ENCODE results near the gene DZIP1L. TPM values are rescaled to one million over a fixed set of nuclear protein-coding genes. Genes with fewer than 3 reads are reported as not detected.
"Not testable (repeated sequence)": the region's sequence is repeated elsewhere in the genome, so short reads cannot be mapped to it uniquely, and the experiment has no call there.

DZIP1L gene
- polyA plus RNA-seq, 4 donors = 0.27 to 1.6 (median 0.75) TPM

GRCh38 chr3:138103466-138103865 lies 11.9 kb downstream of the DZIP1L start:
- no peaks in the 10 kb centered on the region for H3K27me3 ChIP-seq (ENCODE audit: control insufficient read depth in 3 of 3, insufficient read depth in 3 of 3, low read length in 3 of 3)
- FAIRE-seq = no peak

DNA sequence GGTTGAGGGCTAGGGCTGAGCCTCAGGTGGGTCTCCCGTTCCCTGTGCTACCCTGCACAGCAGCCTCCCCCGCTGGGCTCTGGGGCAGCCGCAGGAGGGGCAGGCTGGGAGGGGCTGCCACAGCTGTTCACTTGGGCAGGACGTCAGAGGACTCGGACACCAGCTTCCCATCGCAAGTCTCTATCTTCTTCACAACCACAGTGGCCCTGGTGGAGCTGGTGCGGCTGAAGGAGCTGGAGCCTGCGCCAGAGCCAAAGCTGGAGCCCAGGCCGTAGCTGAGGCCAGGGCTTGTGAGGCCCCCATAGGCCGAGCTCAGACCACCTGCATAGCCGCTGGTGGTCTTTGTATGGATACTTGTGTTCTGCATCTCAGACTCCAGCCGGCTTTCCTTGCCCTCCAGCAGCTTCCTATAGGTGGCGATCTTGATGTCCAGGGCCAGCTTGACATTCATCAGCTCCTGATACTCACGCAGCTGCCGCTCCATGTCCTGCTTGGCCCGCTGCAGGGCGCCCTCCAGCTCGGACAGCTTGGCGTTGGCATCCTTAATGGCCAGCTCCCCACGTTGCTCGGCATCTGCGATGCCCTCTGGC lies 14.0 kb downstream of the DZIP1L start:
- not testable (repeated sequence) for H3K4me3 ChIP-seq (ENCODE audit: low read depth in 1 of 3, low read length in 3 of 3); H3K27me3 ChIP-seq (ENCODE audit: control insufficient read depth in 3 of 3, insufficient read depth in 3 of 3, low read length in 3 of 3); FAIRE-seq; H3K4me1 ChIP-seq (ENCODE audit: control insufficient read depth in 3 of 3, insufficient read depth in 2 of 3, low read depth in 1 of 3, low read length in 2 of 3); H3K27ac ChIP-seq (ENCODE audit: low read depth in 1 of 3, low read length in 2 of 3); H3K9me3 ChIP-seq (ENCODE audit: control insufficient read depth in 2 of 2, insufficient read depth in 1 of 2, low read depth in 1 of 2, low read length in 1 of 2); H3K36me3 ChIP-seq (ENCODE audit: control insufficient read depth in 3 of 3, insufficient read depth in 2 of 3, low read depth in 1 of 3, low read length in 3 of 3); DNase-seq
- WGBS, 3 donors = 80 to 83% (median 83%) methylated on average over 22 of the region's 22 CpGs

More at GRCh38 chr3:138103466-138103865, 11.9 kb downstream of the DZIP1L start:
- Histone ChIP-seq H3K36me3 (ENCODE audit: control insufficient read depth in 3 of 3, insufficient read depth in 2 of 3, low read depth in 1 of 3, low read length in 3 of 3) (peaks cover 0 to 7% (median 0%) of the 10 kb centered on the region in 3 donors), H3K4me1 (ENCODE audit: control insufficient read depth in 3 of 3, insufficient read depth in 2 of 3, low read depth in 1 of 3, low read length in 2 of 3) (no peaks in the 10 kb centered on the region), H3K27ac (ENCODE audit: low read depth in 1 of 3, low read length in 2 of 3) (no peak overlapping the region), H3K4me3 (ENCODE audit: low read depth in 1 of 3, low read length in 3 of 3) (no peak overlapping the region), H3K9me3 (ENCODE audit: control insufficient read depth in 2 of 2, insufficient read depth in 1 of 2, low read depth in 1 of 2, low read length in 1 of 2) (no peaks in the 10 kb centered on the region)
- no peak for DNase-seq
- WGBS, 3 donors = 89 to 95% (median 93%) methylated on average over 19 of the region's 19 CpGs

DNA sequence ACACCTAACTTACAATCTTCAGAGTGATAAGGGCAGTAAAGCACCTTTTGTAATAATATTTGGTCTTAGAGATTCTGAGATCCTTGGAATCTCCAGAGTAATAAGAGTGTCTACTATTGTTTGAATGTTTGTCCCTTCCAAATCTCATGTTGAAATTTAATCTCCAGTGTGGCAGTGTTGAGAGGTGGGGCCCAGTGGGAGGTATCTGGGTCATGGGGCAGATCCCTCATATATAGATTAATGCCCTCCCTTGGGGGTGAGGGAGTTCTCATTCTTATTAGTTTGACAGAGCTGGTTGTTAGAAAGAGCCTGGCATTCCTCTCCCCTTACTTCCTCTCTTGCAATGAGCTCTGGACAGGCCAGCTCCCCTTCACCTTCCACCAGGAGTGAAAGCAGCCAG lies 16.0 kb downstream of the DZIP1L start:
- no peak overlapping the region for H3K27ac ChIP-seq (ENCODE audit: low read depth in 1 of 3, low read length in 2 of 3)
- H3K4me1 ChIP-seq (ENCODE audit: control insufficient read depth in 3 of 3, insufficient read depth in 2 of 3, low read depth in 1 of 3, low read length in 2 of 3) = no peaks in the 10 kb centered on the region
- no peaks in the 10 kb centered on the region for H3K9me3 ChIP-seq (ENCODE audit: control insufficient read depth in 2 of 2, insufficient read depth in 1 of 2, low read depth in 1 of 2, low read length in 1 of 2)
- DNase-seq (no peak), FAIRE-seq (no peak)
- peaks cover 0 to 4% (median 0%) of the 10 kb centered on the region in 3 donors for H3K27me3 ChIP-seq (ENCODE audit: control insufficient read depth in 3 of 3, insufficient read depth in 3 of 3, low read length in 3 of 3)
- H3K4me3 ChIP-seq (ENCODE audit: low read depth in 1 of 3, low read length in 3 of 3) = no peak overlapping the region
- peaks cover 0 to 11% (median 0%) of the 10 kb centered on the region in 3 donors for H3K36me3 ChIP-seq (ENCODE audit: control insufficient read depth in 3 of 3, insufficient read depth in 2 of 3, low read depth in 1 of 3, low read length in 3 of 3)

GRCh38 chr3:138097192-138098172 lies 17.9 kb downstream of the DZIP1L start:
- Histone ChIP-seq H3K36me3 (ENCODE audit: control insufficient read depth in 3 of 3, insufficient read depth in 2 of 3, low read depth in 1 of 3, low read length in 3 of 3) (peaks cover 0 to 8% (median 0%) of the 10 kb centered on the region in 3 donors), H3K9me3 (ENCODE audit: control insufficient read depth in 2 of 2, insufficient read depth in 1 of 2, low read depth in 1 of 2, low read length in 1 of 2) (no peaks in the 10 kb centered on the region), H3K27me3 (ENCODE audit: control insufficient read depth in 3 of 3, insufficient read depth in 3 of 3, low read length in 3 of 3) (peaks cover 0 to 4% (median 0%) of the 10 kb centered on the region in 3 donors), H3K4me1 (ENCODE audit: control insufficient read depth in 3 of 3, insufficient read depth in 2 of 3, low read depth in 1 of 3, low read length in 2 of 3) (no peaks in the 10 kb centered on the region), H3K27ac (ENCODE audit: low read depth in 1 of 3, low read length in 2 of 3) (no peak overlapping the region), H3K4me3 (ENCODE audit: low read depth in 1 of 3, low read length in 3 of 3) (no peak overlapping the region)
- FAIRE-seq = no peak
- DNase-seq = no peak
- WGBS, 3 donors = 72 to 81% (median 74%) methylated on average over 12 of the region's 12 CpGs

GRCh38 chr3:138093721-138094120 lies 21.7 kb downstream of the DZIP1L start:
- Histone ChIP-seq H3K36me3 (ENCODE audit: control insufficient read depth in 3 of 3, insufficient read depth in 2 of 3, low read depth in 1 of 3, low read length in 3 of 3) (peaks cover 0 to 4% (median 0%) of the 10 kb centered on the region in 3 donors), H3K4me3 (ENCODE audit: low read depth in 1 of 3, low read length in 3 of 3) (no peak overlapping the region), H3K9me3 (ENCODE audit: control insufficient read depth in 2 of 2, insufficient read depth in 1 of 2, low read depth in 1 of 2, low read length in 1 of 2) (no peaks in the 10 kb centered on the region), H3K4me1 (ENCODE audit: control insufficient read depth in 3 of 3, insufficient read depth in 2 of 3, low read depth in 1 of 3, low read length in 2 of 3) (no peaks in the 10 kb centered on the region), H3K27me3 (ENCODE audit: control insufficient read depth in 3 of 3, insufficient read depth in 3 of 3, low read length in 3 of 3) (peaks cover 0 to 4% (median 0%) of the 10 kb centered on the region in 3 donors), H3K27ac (ENCODE audit: low read depth in 1 of 3, low read length in 2 of 3) (no peak overlapping the region)
- 40 to 44% (median 42%) methylated on average over 2 of the region's 2 CpGs for WGBS, 3 donors
- FAIRE-seq (no peak), DNase-seq (no peak)

DNA sequence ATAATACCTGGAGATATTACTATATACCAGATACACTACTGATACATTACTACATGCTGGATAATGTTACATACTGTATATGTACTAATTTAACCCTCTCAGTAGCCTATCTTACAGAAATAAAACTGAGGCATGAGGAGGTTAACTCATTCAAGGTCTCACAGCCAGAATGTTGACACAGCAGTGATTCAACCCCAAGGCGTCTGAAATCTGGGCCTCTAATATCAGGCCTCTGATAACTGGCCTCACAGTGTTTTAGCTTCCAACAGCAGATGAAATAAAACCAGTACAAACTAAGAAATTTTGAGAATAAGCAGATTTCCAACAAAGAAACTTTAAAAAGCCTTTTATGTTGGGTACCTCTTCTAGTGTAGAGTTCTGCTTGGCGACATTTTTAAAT lies 23.4 kb downstream of the DZIP1L start:
- 67 to 76% (median 70%) methylated on average over 2 of the region's 2 CpGs for WGBS, 3 donors
- no peak for FAIRE-seq
- H3K9me3 ChIP-seq (ENCODE audit: control insufficient read depth in 2 of 2, insufficient read depth in 1 of 2, low read depth in 1 of 2, low read length in 1 of 2) = peaks cover 0 to 3% of the 10 kb centered on the region in 2 donors
- H3K4me1 ChIP-seq (ENCODE audit: control insufficient read depth in 3 of 3, insufficient read depth in 2 of 3, low read depth in 1 of 3, low read length in 2 of 3) = no peaks in the 10 kb centered on the region
- no peak for DNase-seq
- peaks cover 0 to 4% (median 0%) of the 10 kb centered on the region in 3 donors for H3K36me3 ChIP-seq (ENCODE audit: control insufficient read depth in 3 of 3, insufficient read depth in 2 of 3, low read depth in 1 of 3, low read length in 3 of 3)
- no peaks in the 10 kb centered on the region for H3K27me3 ChIP-seq (ENCODE audit: control insufficient read depth in 3 of 3, insufficient read depth in 3 of 3, low read length in 3 of 3)
- no peak overlapping the region for H3K27ac ChIP-seq (ENCODE audit: low read depth in 1 of 3, low read length in 2 of 3)
- no peak overlapping the region for H3K4me3 ChIP-seq (ENCODE audit: low read depth in 1 of 3, low read length in 3 of 3)

GRCh38 chr3:138089091-138089490 lies 26.3 kb downstream of the DZIP1L start:
- H3K4me1 ChIP-seq (ENCODE audit: control insufficient read depth in 3 of 3, insufficient read depth in 2 of 3, low read depth in 1 of 3, low read length in 2 of 3) = no peaks in the 10 kb centered on the region
- no peak overlapping the region for H3K27ac ChIP-seq (ENCODE audit: low read depth in 1 of 3, low read length in 2 of 3)
- WGBS, 3 donors = 47 to 72% (median 53%) methylated on average over 3 of the region's 3 CpGs
- peaks cover 0 to 3% of the 10 kb centered on the region in 2 donors for H3K9me3 ChIP-seq (ENCODE audit: control insufficient read depth in 2 of 2, insufficient read depth in 1 of 2, low read depth in 1 of 2, low read length in 1 of 2)
- no peak overlapping the region for H3K4me3 ChIP-seq (ENCODE audit: low read depth in 1 of 3, low read length in 3 of 3)
- no peaks in the 10 kb centered on the region for H3K27me3 ChIP-seq (ENCODE audit: control insufficient read depth in 3 of 3, insufficient read depth in 3 of 3, low read length in 3 of 3)
- H3K36me3 ChIP-seq (ENCODE audit: control insufficient read depth in 3 of 3, insufficient read depth in 2 of 3, low read depth in 1 of 3, low read length in 3 of 3) = peaks cover 0 to 6% (median 0%) of the 10 kb centered on the region in 3 donors
- FAIRE-seq (no peak), DNase-seq (peak in 1 of 2 donors; percentile 21)

- DNase-seq; H3K9me3 ChIP-seq (ENCODE audit: control insufficient read depth in 2 of 2, insufficient read depth in 1 of 2, low read depth in 1 of 2, low read length in 1 of 2); H3K27me3 ChIP-seq (ENCODE audit: control insufficient read depth in 3 of 3, insufficient read depth in 3 of 3, low read length in 3 of 3); H3K27ac ChIP-seq (ENCODE audit: low read depth in 1 of 3, low read length in 2 of 3); H3K4me3 ChIP-seq (ENCODE audit: low read depth in 1 of 3, low read length in 3 of 3); H3K4me1 ChIP-seq (ENCODE audit: control insufficient read depth in 3 of 3, insufficient read depth in 2 of 3, low read depth in 1 of 3, low read length in 2 of 3); FAIRE-seq: not testable (repeated sequence)
- peaks cover 0 to 13% (median 0%) of the 10 kb centered on the region in 3 donors for H3K36me3 ChIP-seq (ENCODE audit: control insufficient read depth in 3 of 3, insufficient read depth in 2 of 3, low read depth in 1 of 3, low read length in 3 of 3)
- WGBS, 3 donors = 92 to 100% (median 95%) methylated on average over 1 of the region's 3 CpGs
Observed at GRCh38 chr3:138085745-138086144, 29.7 kb downstream of the DZIP1L start.

All from small intestine (tissue), 7 donors.